Endometrium (tissue), 2 donors: ENCODE measurements around the gene SLC22A4.

Source experiments
- FAIRE-seq: peaks from 2 replicates; lab custom pipeline; 2012; peaks lifted over from hg19 to GRCh38; lab: Jason Lieb, UNC
- donor health status: control.
- donor health status: control.

The SLC22A4 gene

GRCh38 chr5:132275367-132276220, 18.6 kb upstream of the SLC22A4 start:
- FAIRE-seq = no peak

GRCh38 chr5:132277256-132277655, 16.9 kb upstream of the SLC22A4 start:
- FAIRE-seq = no peak

GRCh38 chr5:132277971-132278853, 16.0 kb upstream of the SLC22A4 start:
- FAIRE-seq = no peak

GRCh38 chr5:132279801-132280200, 14.4 kb upstream of the SLC22A4 start:
- no peak for FAIRE-seq

GRCh38 chr5:132280371-132281240, 13.6 kb upstream of the SLC22A4 start:
- no peak for FAIRE-seq

GRCh38 chr5:132281856-132282614, 12.2 kb upstream of the SLC22A4 start:
- no peak for FAIRE-seq

- no peak for FAIRE-seq
Measured at GRCh38 chr5:132283423-132284043, 10.7 kb upstream of the SLC22A4 start.

GRCh38 chr5:132289097-132289496, 5.1 kb upstream of the SLC22A4 start:
- no peak for FAIRE-seq

GRCh38 chr5:132291026-132291425, 3.2 kb upstream of the SLC22A4 start:
- no peak for FAIRE-seq

- FAIRE-seq = no peak
Measured at GRCh38 chr5:132293066-132293991, 865 bp upstream of the SLC22A4 start.

- no peak for FAIRE-seq
Measured at GRCh38 chr5:132294728-132295504, 722 bp downstream of the SLC22A4 start.

- no peak for FAIRE-seq
Measured at GRCh38 chr5:132295505-132296411, 1.6 kb downstream of the SLC22A4 start.

- no peak for FAIRE-seq
Measured at GRCh38 chr5:132296412-132297016, 2.3 kb downstream of the SLC22A4 start.

- FAIRE-seq = no peak
Measured at GRCh38 chr5:132297211-132297940, 3.2 kb downstream of the SLC22A4 start.

GRCh38 chr5:132298298-132299212, 4.4 kb downstream of the SLC22A4 start:
- no peak for FAIRE-seq

GRCh38 chr5:132299917-132300316, 5.7 kb downstream of the SLC22A4 start:
- no peak for FAIRE-seq
